GM13976 (cell line): ENCODE data around the gene RRAD.
"Not testable (repeated sequence)": the region's sequence is repeated elsewhere in the genome, so short reads cannot be mapped to it uniquely, and the experiment has no call there.

Source experiments
- DNase-seq: peaks from one replicate; pipeline ENCODE4 v3.0.0; 2012; ENCODE audit warnings: low spot score
- in situ Hi-C: fragments of 300-500 bp; cut with MboI; formaldehyde crosslinking; loops from one replicate; pipeline ENCODE4 v1.12.0; 2022; ENCODE audit warnings: low sequenced_read_pairs, mixed read lengths, inconsistent platforms; ENCODE audit not compliant: unreplicated experiment
- TF ChIP-seq, protein P1 (sequence below): IDR thresholded peaks from 2 replicates; pipeline ENCODE4 v1.5.1; 2012; ENCODE audit warnings: borderline replicate concordance, mild to moderate bottlenecking; ENCODE audit not compliant: insufficient read depth; ENCODE audit errors: extremely low read depth, missing control alignments, control extremely low read depth

Gene RRAD

DNA sequence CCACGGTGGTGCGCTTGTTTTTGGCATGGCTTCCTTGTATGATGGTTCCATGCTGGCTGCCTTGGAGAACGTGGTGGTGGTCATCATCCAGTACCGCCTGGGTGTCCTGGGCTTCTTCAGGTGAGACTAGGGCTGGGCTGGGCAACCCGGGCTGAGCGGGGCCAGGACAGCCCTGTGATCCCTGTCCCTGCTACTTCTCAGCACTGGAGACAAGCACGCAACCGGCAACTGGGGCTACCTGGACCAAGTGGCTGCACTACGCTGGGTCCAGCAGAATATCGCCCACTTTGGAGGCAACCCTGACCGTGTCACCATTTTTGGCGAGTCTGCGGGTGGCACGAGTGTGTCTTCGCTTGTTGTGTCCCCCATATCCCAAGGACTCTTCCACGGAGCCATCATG is 14.9 kb upstream of the RRAD start:
- TF ChIP-seq, protein P1, sequence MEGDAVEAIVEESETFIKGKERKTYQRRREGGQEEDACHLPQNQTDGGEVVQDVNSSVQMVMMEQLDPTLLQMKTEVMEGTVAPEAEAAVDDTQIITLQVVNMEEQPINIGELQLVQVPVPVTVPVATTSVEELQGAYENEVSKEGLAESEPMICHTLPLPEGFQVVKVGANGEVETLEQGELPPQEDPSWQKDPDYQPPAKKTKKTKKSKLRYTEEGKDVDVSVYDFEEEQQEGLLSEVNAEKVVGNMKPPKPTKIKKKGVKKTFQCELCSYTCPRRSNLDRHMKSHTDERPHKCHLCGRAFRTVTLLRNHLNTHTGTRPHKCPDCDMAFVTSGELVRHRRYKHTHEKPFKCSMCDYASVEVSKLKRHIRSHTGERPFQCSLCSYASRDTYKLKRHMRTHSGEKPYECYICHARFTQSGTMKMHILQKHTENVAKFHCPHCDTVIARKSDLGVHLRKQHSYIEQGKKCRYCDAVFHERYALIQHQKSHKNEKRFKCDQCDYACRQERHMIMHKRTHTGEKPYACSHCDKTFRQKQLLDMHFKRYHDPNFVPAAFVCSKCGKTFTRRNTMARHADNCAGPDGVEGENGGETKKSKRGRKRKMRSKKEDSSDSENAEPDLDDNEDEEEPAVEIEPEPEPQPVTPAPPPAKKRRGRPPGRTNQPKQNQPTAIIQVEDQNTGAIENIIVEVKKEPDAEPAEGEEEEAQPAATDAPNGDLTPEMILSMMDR, result no peak
- DNase-seq, result no peak

DNA sequence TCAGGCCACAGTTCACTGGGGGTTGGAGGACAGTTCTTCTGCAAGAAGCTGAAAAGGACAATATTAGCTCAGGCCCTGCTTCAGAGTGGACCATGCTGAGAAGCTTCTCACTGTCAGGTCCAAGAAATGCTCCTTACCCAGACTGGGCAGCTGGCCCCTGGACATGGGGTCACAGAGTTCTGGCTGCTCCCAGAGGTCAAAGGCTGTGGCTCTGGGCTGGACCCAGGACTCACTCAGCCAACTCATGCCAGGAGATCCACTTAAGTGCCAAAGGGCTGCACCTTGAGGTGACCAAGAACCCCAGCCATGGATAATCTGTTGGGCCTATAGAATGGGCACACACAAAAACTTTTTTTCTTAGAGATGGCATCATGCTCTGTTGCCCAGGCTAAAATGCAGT is 14.0 kb upstream of the RRAD start:
- DNase-seq, result no peak
- TF ChIP-seq, protein P1, result no peak
- in situ Hi-C loops, result no loop called here

More for the DNA sequence above, 14.9 kb upstream of the RRAD start:
- in situ Hi-C loops, result no loop called here

DNA sequence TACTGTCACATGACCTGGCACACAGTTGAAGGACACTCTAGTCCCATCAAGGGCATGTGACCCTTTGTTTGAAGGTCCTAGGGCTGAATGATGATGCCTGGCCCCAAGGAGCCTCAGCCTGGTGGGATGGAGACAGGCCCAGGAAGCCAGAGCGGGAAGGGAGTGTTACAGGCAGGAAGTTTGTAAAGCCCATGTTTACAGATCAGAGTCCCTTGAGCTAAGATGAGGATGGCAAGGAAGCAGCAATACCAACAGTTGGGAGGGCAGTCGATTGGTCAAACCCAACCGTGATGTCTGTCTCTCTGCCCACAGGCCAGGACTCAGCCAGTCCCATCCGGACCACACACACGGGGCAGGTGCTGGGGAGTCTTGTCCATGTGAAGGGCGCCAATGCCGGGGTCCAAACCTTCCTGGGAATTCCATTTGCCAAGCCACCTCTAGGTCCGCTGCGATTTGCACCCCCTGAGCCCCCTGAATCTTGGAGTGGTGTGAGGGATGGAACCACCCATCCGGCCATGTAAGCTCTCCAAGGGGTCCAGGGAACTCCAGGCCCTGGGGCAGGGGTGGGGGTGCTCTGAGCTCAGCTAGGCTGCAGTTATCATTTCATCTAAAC is 12.5 kb upstream of the RRAD start:
- TF ChIP-seq, protein P1, result no peak
- in situ Hi-C loops, result no loop called here
- DNase-seq, result no peak

DNA sequence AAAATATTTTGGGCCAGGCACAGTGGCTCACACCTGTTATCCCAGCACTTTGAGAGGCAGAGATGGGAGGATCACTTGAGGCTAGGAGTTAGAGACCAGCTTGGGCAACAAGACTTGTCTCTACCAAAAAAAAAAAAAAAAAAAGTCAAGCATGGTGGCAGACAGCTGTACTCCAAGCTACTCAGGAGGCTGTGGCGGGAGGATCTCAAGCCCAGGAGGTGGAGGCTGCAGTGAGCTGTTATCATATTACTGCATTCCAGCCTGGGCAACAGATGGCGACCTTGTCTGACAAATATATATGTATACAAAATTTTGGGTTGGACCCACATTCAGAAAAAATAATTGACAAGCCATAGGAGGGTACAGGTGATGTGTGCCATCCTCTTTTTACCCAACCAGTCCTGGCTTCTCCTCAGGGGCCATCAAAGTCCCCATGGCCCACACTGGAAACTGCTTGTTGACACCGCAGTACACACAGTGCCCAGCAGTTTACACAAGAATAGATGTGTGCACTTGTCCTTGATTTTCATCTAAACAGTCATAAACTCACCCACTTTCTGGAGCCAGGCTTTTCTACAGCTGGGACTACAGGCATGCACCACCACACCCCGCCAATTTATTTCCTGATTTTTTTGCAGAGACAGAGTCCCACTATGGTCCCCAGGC is 11.7 kb upstream of the RRAD start:
- DNase-seq, result no peak
- in situ Hi-C loops, result no loop called here
- TF ChIP-seq, protein P1, result no peak

DNA sequence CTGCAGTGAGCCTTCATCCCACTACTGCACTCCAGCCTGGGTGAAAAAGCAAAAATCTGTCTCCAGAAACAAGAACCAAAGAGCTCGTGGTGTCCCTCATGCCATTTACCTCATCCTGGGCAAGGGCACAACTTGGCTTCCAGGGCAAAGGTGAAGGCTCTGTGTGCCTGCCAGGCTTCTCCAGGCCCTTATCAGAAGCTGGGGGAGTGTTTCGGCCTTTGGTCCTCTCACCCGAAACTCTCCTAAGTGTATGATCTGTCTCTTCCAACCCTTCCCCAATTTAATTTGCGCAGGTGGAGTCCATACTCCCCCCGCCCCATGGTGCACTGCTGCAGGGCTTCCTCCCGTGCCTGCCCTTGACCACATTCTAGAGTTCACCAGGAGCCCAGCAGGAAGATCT is 11.1 kb upstream of the RRAD start:
- in situ Hi-C loops, result no loop called here
- DNase-seq, result no peak
- TF ChIP-seq, protein P1, result no peak

DNA sequence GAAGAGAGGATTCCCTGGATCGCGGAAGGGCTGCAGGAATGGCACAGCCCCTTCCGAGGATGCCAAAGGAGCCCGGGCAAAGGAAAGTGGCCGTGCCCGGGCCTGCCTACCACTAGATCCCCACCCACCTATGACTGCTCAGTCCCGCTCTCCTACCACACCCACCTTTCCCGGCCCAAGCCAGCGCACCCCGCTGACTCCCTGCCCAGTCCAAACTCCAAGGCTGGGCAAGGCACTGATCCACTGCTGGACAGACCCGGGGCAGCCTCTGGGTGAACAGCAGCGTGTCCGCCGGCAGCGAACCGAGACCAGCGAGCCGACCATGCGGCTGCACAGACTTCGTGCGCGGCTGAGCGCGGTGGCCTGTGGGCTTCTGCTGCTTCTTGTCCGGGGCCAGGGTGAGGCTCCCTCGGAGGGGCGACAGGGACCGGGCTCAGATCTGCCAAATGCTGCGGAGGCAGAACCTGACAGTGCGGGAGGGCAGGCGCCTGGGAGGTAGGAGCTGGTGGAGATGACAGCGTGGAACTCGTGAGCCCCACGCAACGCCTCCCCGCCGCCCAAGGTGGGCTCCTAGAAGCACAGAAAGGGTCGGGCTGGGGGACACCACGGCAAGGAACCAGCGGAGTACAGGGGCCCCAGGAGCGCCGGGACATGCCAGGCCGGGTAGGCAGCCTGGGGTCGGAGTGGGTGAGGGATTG is 10.1 kb upstream of the RRAD start, which contains the start of gene CES2:
Gene CES2 (plus strand): TSS at position 203 of the 698 bp plus-strand sequence. CDS start 120 bp downstream, at position 323.
- in situ Hi-C loops, result no loop called here
- TF ChIP-seq, protein P1, result no peak
- no peak for DNase-seq

DNA sequence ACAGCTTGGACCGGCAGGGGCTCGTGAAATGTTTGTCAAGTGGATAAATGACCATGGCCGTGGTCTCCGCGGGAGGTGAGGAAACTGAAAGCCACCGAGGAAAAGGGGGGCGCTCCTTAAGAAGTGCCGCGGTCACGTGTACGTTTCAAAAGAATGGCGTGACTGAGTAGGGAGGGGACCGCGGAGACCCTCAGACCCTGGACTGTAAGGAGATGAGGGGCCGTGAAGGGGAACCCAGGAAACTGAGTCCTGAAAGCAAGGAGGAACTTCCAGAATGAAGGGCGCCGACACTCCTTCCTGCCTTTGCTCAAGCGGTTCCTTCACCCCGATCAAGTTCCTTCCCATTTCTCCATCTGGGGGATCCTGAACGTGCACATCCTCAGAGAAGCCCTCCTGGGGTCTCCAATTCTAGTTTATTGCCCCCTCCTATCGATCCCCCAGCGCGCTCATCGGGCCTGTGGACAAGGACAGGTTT is 9.5 kb upstream of the RRAD start:
- DNase-seq, in situ Hi-C loops: not testable (repeated sequence)
